Ishikawa (cell line): ENCODE measurements around the gene KMT2D.

Experiments
- CEBPB ChIP-seq: IDR thresholded peaks from 2 replicates; pipeline ENCODE4 v1.6.1; 2012
- CREB1 ChIP-seq: IDR thresholded peaks from 2 replicates; pipeline ENCODE4 v1.6.1; 2012; ENCODE audit warnings: low read depth
- EGR1 ChIP-seq: IDR thresholded peaks from 2 replicates; pipeline ENCODE4 v1.6.1; 2012
- EP300 ChIP-seq: IDR thresholded peaks from 2 replicates; pipeline ENCODE4 v1.6.1; 2012; ENCODE audit warnings: borderline replicate concordance
- FOXM1 ChIP-seq: IDR thresholded peaks from 2 replicates; pipeline ENCODE4 v1.6.1; 2012; ENCODE audit warnings: low read depth, borderline replicate concordance
- NFIC ChIP-seq: IDR thresholded peaks from 2 replicates; pipeline ENCODE4 v1.6.1; 2012
- RAD21 ChIP-seq: IDR thresholded peaks from 2 replicates; pipeline ENCODE4 v1.6.1; 2012; ENCODE audit warnings: low read depth
- TAF1 ChIP-seq: IDR thresholded peaks from 2 replicates; pipeline ENCODE4 v1.6.1; 2012; ENCODE audit warnings: low read depth, mild to moderate bottlenecking
- TEAD4 ChIP-seq: IDR thresholded peaks from 2 replicates; pipeline ENCODE4 v1.6.1; 2012
- YY1 ChIP-seq: IDR thresholded peaks from 2 replicates; pipeline ENCODE4 v1.6.1; 2012; ENCODE audit warnings: low read depth
- ZBTB7A ChIP-seq: IDR thresholded peaks from 2 replicates; pipeline ENCODE4 v1.6.1; 2012; ENCODE audit warnings: low read depth
- TF ChIP-seq, protein P1 (sequence below): IDR thresholded peaks from 2 replicates; pipeline ENCODE4 v1.6.1; 2012; ENCODE audit warnings: low read depth, mild to moderate bottlenecking
- TF ChIP-seq, protein P2 (sequence below): IDR thresholded peaks from 2 replicates; pipeline ENCODE4 v1.6.1; 2012
- TF ChIP-seq, protein P3 (sequence below): IDR thresholded peaks from 2 replicates; pipeline ENCODE4 v1.6.1; 2012

DNA sequence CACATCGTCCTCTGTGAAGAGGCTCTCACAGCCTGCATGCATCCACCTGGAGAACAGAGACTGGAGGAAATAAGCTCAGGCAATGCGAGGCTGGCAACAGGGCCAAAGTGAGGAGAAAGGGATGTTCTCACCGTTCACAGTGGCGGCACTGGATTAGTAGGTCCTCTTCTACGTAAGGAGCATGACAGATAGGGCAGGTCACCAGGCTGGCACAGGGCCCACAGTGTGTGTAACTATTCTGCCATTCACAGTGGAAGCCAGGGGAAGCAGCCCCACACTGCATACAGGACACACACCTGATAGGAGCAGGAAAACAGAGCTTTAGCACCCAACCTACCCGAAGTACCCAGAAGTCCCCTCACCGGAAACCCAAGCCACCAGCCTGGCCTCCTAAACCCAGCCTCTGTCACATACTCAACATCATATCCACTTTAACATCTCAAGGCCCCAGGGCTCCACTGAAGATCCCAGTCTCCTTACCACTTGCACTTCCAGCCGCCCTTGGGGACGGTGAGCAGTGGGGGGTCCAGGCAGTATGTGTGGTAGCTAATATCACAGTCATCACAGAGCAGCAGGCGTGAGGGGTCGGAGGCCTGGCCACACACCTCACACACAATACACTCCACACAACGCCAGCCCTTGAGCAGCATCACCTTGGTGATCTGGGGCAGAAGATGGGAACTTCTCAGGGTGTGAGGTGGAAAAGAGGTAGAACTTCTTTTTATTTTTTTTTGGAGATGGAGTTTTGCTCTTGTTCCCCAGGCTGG lies 14.3 kb downstream of the KMT2D start:
- TF ChIP-seq, protein P1, sequence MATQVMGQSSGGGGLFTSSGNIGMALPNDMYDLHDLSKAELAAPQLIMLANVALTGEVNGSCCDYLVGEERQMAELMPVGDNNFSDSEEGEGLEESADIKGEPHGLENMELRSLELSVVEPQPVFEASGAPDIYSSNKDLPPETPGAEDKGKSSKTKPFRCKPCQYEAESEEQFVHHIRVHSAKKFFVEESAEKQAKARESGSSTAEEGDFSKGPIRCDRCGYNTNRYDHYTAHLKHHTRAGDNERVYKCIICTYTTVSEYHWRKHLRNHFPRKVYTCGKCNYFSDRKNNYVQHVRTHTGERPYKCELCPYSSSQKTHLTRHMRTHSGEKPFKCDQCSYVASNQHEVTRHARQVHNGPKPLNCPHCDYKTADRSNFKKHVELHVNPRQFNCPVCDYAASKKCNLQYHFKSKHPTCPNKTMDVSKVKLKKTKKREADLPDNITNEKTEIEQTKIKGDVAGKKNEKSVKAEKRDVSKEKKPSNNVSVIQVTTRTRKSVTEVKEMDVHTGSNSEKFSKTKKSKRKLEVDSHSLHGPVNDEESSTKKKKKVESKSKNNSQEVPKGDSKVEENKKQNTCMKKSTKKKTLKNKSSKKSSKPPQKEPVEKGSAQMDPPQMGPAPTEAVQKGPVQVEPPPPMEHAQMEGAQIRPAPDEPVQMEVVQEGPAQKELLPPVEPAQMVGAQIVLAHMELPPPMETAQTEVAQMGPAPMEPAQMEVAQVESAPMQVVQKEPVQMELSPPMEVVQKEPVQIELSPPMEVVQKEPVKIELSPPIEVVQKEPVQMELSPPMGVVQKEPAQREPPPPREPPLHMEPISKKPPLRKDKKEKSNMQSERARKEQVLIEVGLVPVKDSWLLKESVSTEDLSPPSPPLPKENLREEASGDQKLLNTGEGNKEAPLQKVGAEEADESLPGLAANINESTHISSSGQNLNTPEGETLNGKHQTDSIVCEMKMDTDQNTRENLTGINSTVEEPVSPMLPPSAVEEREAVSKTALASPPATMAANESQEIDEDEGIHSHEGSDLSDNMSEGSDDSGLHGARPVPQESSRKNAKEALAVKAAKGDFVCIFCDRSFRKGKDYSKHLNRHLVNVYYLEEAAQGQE = no peak
- no peak for TF ChIP-seq EP300
- TF ChIP-seq CEBPB = no peak
- TF ChIP-seq, protein P2, sequence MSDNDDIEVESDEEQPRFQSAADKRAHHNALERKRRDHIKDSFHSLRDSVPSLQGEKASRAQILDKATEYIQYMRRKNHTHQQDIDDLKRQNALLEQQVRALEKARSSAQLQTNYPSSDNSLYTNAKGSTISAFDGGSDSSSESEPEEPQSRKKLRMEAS = no peak
- no peak for TF ChIP-seq RAD21
- no peak for TF ChIP-seq NFIC
- TF ChIP-seq, protein P3, sequence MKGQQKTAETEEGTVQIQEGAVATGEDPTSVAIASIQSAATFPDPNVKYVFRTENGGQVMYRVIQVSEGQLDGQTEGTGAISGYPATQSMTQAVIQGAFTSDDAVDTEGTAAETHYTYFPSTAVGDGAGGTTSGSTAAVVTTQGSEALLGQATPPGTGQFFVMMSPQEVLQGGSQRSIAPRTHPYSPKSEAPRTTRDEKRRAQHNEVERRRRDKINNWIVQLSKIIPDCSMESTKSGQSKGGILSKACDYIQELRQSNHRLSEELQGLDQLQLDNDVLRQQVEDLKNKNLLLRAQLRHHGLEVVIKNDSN = no peak
- TF ChIP-seq YY1 = no peak
- no peak for TF ChIP-seq ZBTB7A
- TF ChIP-seq EGR1 = no peak
- TF ChIP-seq TAF1 = no peak
- no peak for TF ChIP-seq TEAD4
- no peak for TF ChIP-seq FOXM1
- TF ChIP-seq CREB1 = no peak
